IMR-90 (cell line): ENCODE results near the gene C3orf22. TPM values are rescaled to one million over a fixed set of nuclear protein-coding genes. Genes with fewer than 3 reads are reported as not detected.
A peak's percentile ranks its signal among the peaks of the same experiment; 100 is the strongest.

Experiments
- ATAC-seq: fragments of 200-7000 bp; cut with Tn5 transposase; 2 replicates; pipeline ENCODE4 v1.9.1; 2020; ENCODE audit warnings: low read depth, mild to moderate bottlenecking, moderate library complexity
- BruUV-seq: library from RNA; stranded (reverse); fragments of 400-500 nt; replicated peaks from 2 replicates; lab custom pipeline; 2021; lab: Mats Ljungman, UMichigan
- CTCF ChIA-PET: fragments of 300-600 bp; formaldehyde crosslinking; extraction: SDS; loops from one replicate; lab custom pipeline; 2021; ENCODE audit warnings: antibody characterized with exemption; lab: Yijun Ruan, JAX
- POLR2A ChIA-PET: fragments of 300-600 bp; sonication (Branson Sonifier 250); formaldehyde crosslinking; loops from one replicate; lab custom pipeline; 2022; ENCODE audit warnings: antibody characterized with exemption; ENCODE audit not compliant: unreplicated experiment; lab: Charles Lee
- DNase-seq: peaks from one replicate; pipeline ENCODE4 v3.0.0; 2013
- H2AFZ ChIP-seq: replicated peaks from 2 replicates; pipeline ENCODE3; 2013; ENCODE audit warnings: low read length, mild to moderate bottlenecking; ENCODE audit not compliant: poor library complexity
- H2AK5ac ChIP-seq: 2 replicates; pipeline ENCODE4 v1.6.1; 2013; ENCODE audit warnings: low read depth, low read length, inconsistent platforms
- H2AK9ac ChIP-seq: replicated peaks from 2 replicates; pipeline ENCODE3; 2013; ENCODE audit warnings: mild to moderate bottlenecking, low read depth, low read length, moderate library complexity; ENCODE audit not compliant: poor library complexity
- H2BK120ac ChIP-seq: 2 replicates; pipeline ENCODE4 v1.6.1; 2013; ENCODE audit warnings: low read depth, low read length, inconsistent platforms
- H2BK15ac ChIP-seq: 3 replicates; pipeline ENCODE4 v1.6.1; 2013; ENCODE audit warnings: low read depth, low read length, inconsistent platforms
- H2BK20ac ChIP-seq: 2 replicates; pipeline ENCODE4 v1.6.1; 2013; ENCODE audit warnings: low read depth, mild to moderate bottlenecking, inconsistent platforms, low read length, moderate library complexity
- H2BK5ac ChIP-seq: 2 replicates; pipeline ENCODE4 v1.6.1; 2013; ENCODE audit warnings: mild to moderate bottlenecking, low read depth, low read length, inconsistent platforms; ENCODE audit not compliant: poor library complexity, severe bottlenecking
- H3K14ac ChIP-seq: replicated peaks from 2 replicates; pipeline ENCODE4 v1.6.1; 2013; ENCODE audit warnings: low read depth, low read length, inconsistent platforms
- H3K18ac ChIP-seq: 2 replicates; pipeline ENCODE4 v1.6.1; 2013; ENCODE audit warnings: low read depth, low read length, control low read depth
- H3K23ac ChIP-seq: 2 replicates; pipeline ENCODE4 v1.6.1; 2013; ENCODE audit warnings: low read depth, low read length, inconsistent platforms
- H3K27ac ChIP-seq: 2 replicates; pipeline ENCODE4 v1.5.1; 2013; ENCODE audit warnings: mild to moderate bottlenecking, control low read depth, low read length; ENCODE audit not compliant: insufficient read depth
- H3K27me3 ChIP-seq: 2 replicates; pipeline ENCODE4 v1.6.1; 2013; ENCODE audit warnings: low read length; ENCODE audit not compliant: control insufficient read depth, insufficient read depth
- H3K36me3 ChIP-seq: 2 replicates; pipeline ENCODE4 v1.6.1; 2013; ENCODE audit warnings: low read length, mixed read lengths; ENCODE audit not compliant: control insufficient read depth, insufficient read depth
- H3K4ac ChIP-seq: 2 replicates; pipeline ENCODE4 v1.6.1; 2013; ENCODE audit warnings: low read depth, low read length, inconsistent platforms
- H3K4me1 ChIP-seq: 2 replicates; pipeline ENCODE4 v1.6.1; 2013; ENCODE audit warnings: low read length, mixed read lengths; ENCODE audit not compliant: control insufficient read depth, insufficient read depth
- H3K4me2 ChIP-seq: 2 replicates; pipeline ENCODE4 v1.6.1; 2013; ENCODE audit warnings: low read depth, mild to moderate bottlenecking, control low read depth, low read length, moderate library complexity
- H3K4me3 ChIP-seq: 2 replicates; pipeline ENCODE4 v1.5.1; 2013; ENCODE audit warnings: low read depth, mild to moderate bottlenecking, control low read depth, low read length, moderate library complexity; ENCODE audit not compliant: insufficient read depth
- H3K56ac ChIP-seq: 2 replicates; pipeline ENCODE4 v1.6.1; 2013; ENCODE audit warnings: low read length, inconsistent platforms; ENCODE audit not compliant: insufficient read depth; ENCODE audit errors: extremely low read depth
- H3K79me1 ChIP-seq, 2 experiments: 2 replicates each; pipeline ENCODE4 v1.6.1; 2013; ENCODE audit warnings: low read length in 2 of 2, inconsistent platforms in 1 of 2, low read depth in 1 of 2
- H3K9ac ChIP-seq: 2 replicates; pipeline ENCODE4 v1.6.1; 2013; ENCODE audit warnings: low read depth, low read length, control low read depth
- H3K9me1 ChIP-seq: 2 replicates; pipeline ENCODE4 v1.6.1; 2013; ENCODE audit warnings: low read length, inconsistent platforms; ENCODE audit not compliant: insufficient read depth
- H3K9me3 ChIP-seq: 2 replicates; pipeline ENCODE4 v1.6.1; 2013; ENCODE audit warnings: low read length; ENCODE audit not compliant: control insufficient read depth, insufficient read depth
- H4K20me1 ChIP-seq: 2 replicates; pipeline ENCODE4 v1.6.1; 2013; ENCODE audit warnings: low read length, inconsistent platforms; ENCODE audit not compliant: insufficient read depth
- H4K5ac ChIP-seq: 2 replicates; pipeline ENCODE4 v1.6.1; 2013; ENCODE audit warnings: mild to moderate bottlenecking, low read depth, low read length, control low read depth
- H4K8ac ChIP-seq, 2 experiments: 2 replicates each; pipeline ENCODE4 v1.6.1; 2013; ENCODE audit warnings: low read depth in 2 of 2, low read length in 2 of 2, control low read depth in 1 of 2, inconsistent platforms in 1 of 2
- H4K91ac ChIP-seq: 2 replicates; pipeline ENCODE4 v1.6.1; 2013; ENCODE audit warnings: low read depth, low read length, inconsistent platforms; ENCODE audit not compliant: insufficient read depth
- POLR2A ChIP-seq: IDR thresholded peaks from 2 replicates; pipeline ENCODE4 v1.6.1; 2012; ENCODE audit warnings: mild to moderate bottlenecking, low read depth, low read length
- WGBS, 2 experiments: methylation state at CpG; one replicate each; pipeline versions ENCODE4 v1.1.5 to v1.1.7; 2013; ENCODE audit warnings: missing lambda C conversion rate in 2 of 2; ENCODE audit not compliant: insufficient read length in 1 of 2; ENCODE audit errors: extremely low coverage in 2 of 2; 5-methylcytosine and 5-hydroxymethylcytosine counted together
- dilution Hi-C: fragments of 300-500 bp; cut with HindIII; formaldehyde crosslinking; loops from one replicate; pipeline ENCODE4 v1.14.3; 2018; ENCODE audit warnings: low sequenced_read_pairs; ENCODE audit not compliant: unreplicated experiment
- in situ Hi-C: fragments of 300-500 bp; cut with MboI; formaldehyde crosslinking; loops from 3 replicates; pipeline ENCODE4 v1.14.3; 2019; ENCODE audit warnings: low sequenced_read_pairs, inconsistent platforms, mixed read lengths
- intact Hi-C: fragments of 100-400 bp; cut with micrococcal nuclease; formaldehyde crosslinking; loops from 2 replicates; pipeline ENCODE4 v1.10.0; 2022
- polyA plus RNA-seq, 3 experiments: library from polyadenylated mRNA; depleted of rRNA; stranded (reverse); fragments of >200 nt; gene quantifications; 2 replicates each; pipeline ENCODE4 v1.2.3, GENCODE V29; 2012; ENCODE audit warnings: low replicate concordance in 1 of 3
- total RNA-seq: library from RNA; depleted of rRNA; stranded (reverse); fragments of >200 nt; gene quantifications from 2 replicates; pipeline ENCODE4 v1.2.3, GENCODE V29; 2012

C3orf22 gene
- total and polyA plus RNA-seq, 2 of the 4 experiments (the other 2 are of a cell fraction): not detected

GRCh38 chr3:126514161-126514560 is 44.6 kb downstream of the C3orf22 start:
- H3K79me1 ChIP-seq: no peaks in the 10 kb centered on the region
- BruUV-seq: no TSS peak

More at GRCh38 chr3:126514161-126514560, 44.6 kb downstream of the C3orf22 start:
- Histone ChIP-seq H2BK20ac (no peak overlapping the region), H3K4me2 (no peak overlapping the region), H4K91ac (no peak overlapping the region), H2AFZ (peak overlapping the region; percentile 43), H3K27ac (no peak overlapping the region), H3K9me3 (no peaks in the 10 kb centered on the region), H2AK9ac (no peak overlapping the region), H3K23ac (no peak overlapping the region), H4K20me1 (no peaks in the 10 kb centered on the region), H3K9ac (no peak overlapping the region), H4K5ac (no peak overlapping the region), H3K36me3 (no peaks in the 10 kb centered on the region), H3K14ac (no peak overlapping the region), H4K8ac (no peak overlapping the region), H2BK5ac (no peak overlapping the region), H2AK5ac (no peak overlapping the region), H2BK120ac (no peak overlapping the region), H3K9me1 (no peaks in the 10 kb centered on the region), H3K18ac (no peak overlapping the region), H3K4ac (no peak overlapping the region), H3K27me3 (peaks cover 35% of the 10 kb centered on the region; the same call in 1 of the 2 replicates), H2BK15ac (no peak overlapping the region), H3K56ac (no peak overlapping the region), H3K4me3 (no peak overlapping the region), H3K4me1 (no peaks in the 10 kb centered on the region)
- POLR2A ChIA-PET: no interaction called here
- dilution Hi-C loops: no loop called here
- in situ Hi-C loops: no loop called here
- DNase-seq (no peak), ATAC-seq (no peak)
- TF ChIP-seq POLR2A: no peak
- intact Hi-C loops: no loop called here
- CTCF ChIA-PET: interaction anchor here (1.5 kb wide), 1 partner anchor 9 kb away, joined by 6 read pairs; no protein-coding TSS in a partner anchor
- 77% methylated on average over 4 of the region's 11 CpGs; no CpG with 5 or more reads in 1 of the 2 experiments for WGBS, 2 experiments
